ENCODE data around the gene SLC25A44. TPM values are rescaled to one million over a fixed set of nuclear protein-coding genes. Genes with fewer than 3 reads are reported as not detected.

SLC25A44 gene
- total and polyA plus RNA-seq, 2 donors (not counting 1 experiment from before 2014, with no cell fraction given): 14.9 to 27.2 TPM

DNA sequence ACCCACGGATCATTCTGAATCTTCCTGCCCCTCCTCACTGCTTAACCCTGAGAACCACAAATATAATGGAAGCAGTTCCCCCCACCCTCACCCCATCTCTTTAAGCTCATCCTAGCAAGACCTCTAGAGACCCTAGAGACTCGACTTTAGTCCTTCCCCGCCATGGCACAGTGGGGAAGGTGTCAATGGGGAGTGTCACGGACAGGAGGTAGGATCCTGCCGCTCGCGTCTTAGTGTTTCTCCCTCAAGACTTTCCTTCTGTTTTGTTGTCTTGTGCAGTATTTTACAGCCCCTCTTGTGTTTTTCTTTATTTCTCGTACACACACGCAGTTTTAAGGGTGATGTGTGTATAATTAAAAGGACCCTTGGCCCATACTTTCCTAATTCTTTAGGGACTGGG lies 18.2 kb downstream of the SLC25A44 start:
- WGBS (ENCODE audit: insufficient coverage): 100% methylated on average over 3 of the region's 9 CpGs
- Histone ChIP-seq H3K9me3 (ENCODE audit: control extremely low read depth in 1 of 3, control insufficient read depth in 2 of 3, insufficient read depth in 1 of 3, low read length in 2 of 3) (no peaks in the 10 kb centered on the region), H3K4me1 (ENCODE audit: control insufficient read depth in 2 of 2, insufficient read depth in 2 of 2, low read length in 2 of 2) (peaks cover 14 to 19% of the 10 kb centered on the region in 2 donors), H2AFZ (ENCODE audit: insufficient read depth, low read depth, low read length, poor library complexity, severe bottlenecking) (peak overlapping the region; percentile 88), H3K79me2 (ENCODE audit: control insufficient read depth, insufficient read depth, low read length) (peaks cover 41% of the 10 kb centered on the region), H3K27ac (ENCODE audit: low read length in 2 of 2) (peak overlapping the region; percentile 93 to 94), H4K20me1 (ENCODE audit: control insufficient read depth, insufficient read depth, low read length, poor library complexity, severe bottlenecking) (peaks cover 4% of the 10 kb centered on the region), H3K27me3 (replicated peaks in 1 of 4; ENCODE audit: control extremely low read depth in 1 of 4, control insufficient read depth in 3 of 4, insufficient read depth in 4 of 4, low read length in 3 of 4) (no peaks in the 10 kb centered on the region), H3K9ac (ENCODE audit: low read length) (peak overlapping the region; percentile 77), H3K4me3 (ENCODE audit: control extremely low read depth in 1 of 5, extremely low read depth in 1 of 5, insufficient read depth in 1 of 5, low read depth in 2 of 5, low read length in 4 of 5) (peak overlapping the region; percentile 48 to 92 (median 81)), H3K36me3 (replicated peaks in 1 of 2; ENCODE audit: control extremely low read depth in 1 of 2, control insufficient read depth in 1 of 2, extremely low read depth in 1 of 2, insufficient read depth in 2 of 2, low read length in 1 of 2) (peaks cover 0 to 36% of the 10 kb centered on the region in 2 experiments), H3K4me2 (replicated peaks; ENCODE audit: low read depth, low read length, poor library complexity, severe bottlenecking) (peak overlapping the region; percentile 93)
- Mint-ChIP-seq H3K27me3 (no peaks in the 10 kb centered on the region), H3K4me3 (peak overlapping the region; percentile 98), H3K9me3 (ENCODE audit: insufficient read depth) (no peaks in the 10 kb centered on the region), H3K4me1 (peaks cover 25% of the 10 kb centered on the region), H3K27ac (peak overlapping the region; percentile 99)
- ATAC-seq (ENCODE audit: low read depth): no peak
- DNase-seq: no peak
- CTCF ChIA-PET: interaction anchor here (1.3 to 3.4 kb wide), 5 partner anchors 12 to 83 kb away, joined by 8 to 43 read pairs (median 11); partner anchors contain the start of gene SLC25A44
- TF ChIP-seq CTCF (IDR thresholded peaks at IDR 0.05) (no peak), EZH2 (IDR thresholded peaks at IDR 0.05; ENCODE audit: borderline replicate concordance, insufficient read depth, low read depth, low read length, poor library complexity, severe bottlenecking) (no peak)
- intact Hi-C loops (cut with micrococcal nuclease): loop anchor here (2.0 to 5.0 kb wide), 3 partner anchors 57 to 355 kb away; partner anchors contain the start of genes GON4L and SYT11
- POLR2A ChIA-PET: interaction anchor here (0.6 to 2.1 kb wide), 10 partner anchors 18 to 540 kb away, joined by 3 to 9 read pairs (median 4); partner anchors contain the start of genes SEMA4A, SLC25A44 and SMG5
